HEK293 (cell line): ENCODE data around the gene RASAL2.

Experiments used
- FEZF1 ChIP-seq: fragments of 450-650 bp; formaldehyde crosslinking; IDR thresholded peaks from 2 replicates; pipeline ENCODE4 v1.5.1; 2016; ENCODE audit warnings: missing biosample characterization, missing genetic modification characterization
- SETDB1 ChIP-seq: IDR thresholded peaks from one replicate; pipeline ENCODE4 v1.6.1; 2017; ENCODE audit warnings: mild to moderate bottlenecking, low read length, moderate library complexity, mixed read lengths; ENCODE audit not compliant: insufficient read length
- TCF7L2 ChIP-seq: IDR thresholded peaks from 2 replicates; pipeline ENCODE4 v1.6.1; 2011; ENCODE audit warnings: low read depth, mild to moderate bottlenecking, inconsistent platforms, low read length, moderate library complexity, borderline replicate concordance
- ZBTB20 ChIP-seq: fragments of 450-650 bp; formaldehyde crosslinking; IDR thresholded peaks from 2 replicates; pipeline ENCODE4 v1.5.1; 2016; ENCODE audit warnings: missing biosample characterization, missing genetic modification characterization
- ZBTB8A ChIP-seq: fragments of 450-650 bp; formaldehyde crosslinking; IDR thresholded peaks from 2 replicates; pipeline ENCODE4 v1.5.1; 2016; ENCODE audit warnings: missing biosample characterization, missing genetic modification characterization
- ZEB2 ChIP-seq: fragments of 450-650 bp; formaldehyde crosslinking; IDR thresholded peaks from 2 replicates; pipeline ENCODE4 v1.5.1; 2016; ENCODE audit warnings: missing biosample characterization, missing genetic modification characterization
- ZNF2 ChIP-seq: fragments of 450-650 bp; formaldehyde crosslinking; IDR thresholded peaks from 2 replicates; pipeline ENCODE4 v1.5.1; 2016; ENCODE audit warnings: missing biosample characterization, missing genetic modification characterization
- ZNF24 ChIP-seq: fragments of 450-650 bp; formaldehyde crosslinking; IDR thresholded peaks from 2 replicates; pipeline ENCODE4 v1.5.1; 2016; ENCODE audit warnings: missing biosample characterization, missing genetic modification characterization
- ZNF629 ChIP-seq: fragments of 450-650 bp; formaldehyde crosslinking; IDR thresholded peaks from 2 replicates; pipeline ENCODE4 v1.5.1; 2017; ENCODE audit warnings: missing biosample characterization, missing genetic modification characterization
- ZNF792 ChIP-seq: fragments of 450-650 bp; formaldehyde crosslinking; IDR thresholded peaks from 2 replicates; pipeline ENCODE4 v1.5.1; 2016; ENCODE audit warnings: missing biosample characterization, missing genetic modification characterization
- TF ChIP-seq, protein P1 (sequence below): fragments of 450-650 bp; formaldehyde crosslinking; IDR thresholded peaks from 2 replicates; pipeline ENCODE4 v1.5.1; 2016; ENCODE audit warnings: missing biosample characterization, missing genetic modification characterization
- TF ChIP-seq, protein P2 (sequence below): sonication (generic); formaldehyde crosslinking; IDR thresholded peaks from 2 replicates; pipeline ENCODE4 v1.8.1; 2022; ENCODE audit warnings: mild to moderate bottlenecking, moderate library complexity, missing genetic modification reagents
- TF ChIP-seq, protein P3 (sequence below): fragments of 450-650 bp; formaldehyde crosslinking; IDR thresholded peaks from 2 replicates; pipeline ENCODE4; 2016; ENCODE audit warnings: missing biosample characterization, missing genetic modification characterization
- TF ChIP-seq, protein P4 (sequence below): fragments of 450-650 bp; formaldehyde crosslinking; IDR thresholded peaks from 2 replicates; pipeline ENCODE4 v1.5.1; 2016; ENCODE audit warnings: missing biosample characterization, missing genetic modification characterization, low read depth

DNA sequence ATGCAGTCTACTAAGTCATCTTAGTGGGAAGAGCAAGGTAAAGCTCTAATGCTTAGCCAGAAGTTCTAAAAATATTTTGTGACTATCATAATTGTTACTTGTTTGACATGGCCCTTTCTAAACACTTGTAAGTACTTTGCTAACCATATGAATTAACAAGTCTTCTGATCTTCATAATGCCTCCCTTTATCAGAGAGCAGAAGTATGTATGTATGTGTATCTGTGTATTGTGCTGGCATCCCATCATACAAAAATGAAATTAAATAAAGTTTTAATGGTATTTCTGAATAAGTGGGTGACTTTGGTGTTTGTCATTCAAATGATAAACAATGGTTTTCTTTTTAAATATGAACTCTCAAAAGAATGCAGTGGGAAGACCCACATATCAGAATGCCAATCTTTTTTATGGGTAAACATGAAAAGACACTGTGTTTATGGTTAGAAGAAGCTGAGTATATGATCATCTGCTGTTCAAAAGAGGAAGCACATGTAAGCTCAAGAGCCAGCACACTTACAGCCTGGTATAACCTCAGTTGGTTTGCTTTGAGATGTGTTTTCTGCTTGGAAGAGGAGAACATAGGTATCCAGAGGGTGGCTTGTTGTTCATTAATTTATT is 243.3 kb downstream of the RASAL2 start:
- TF ChIP-seq ZBTB8A = no peak
- TF ChIP-seq, protein P1, sequence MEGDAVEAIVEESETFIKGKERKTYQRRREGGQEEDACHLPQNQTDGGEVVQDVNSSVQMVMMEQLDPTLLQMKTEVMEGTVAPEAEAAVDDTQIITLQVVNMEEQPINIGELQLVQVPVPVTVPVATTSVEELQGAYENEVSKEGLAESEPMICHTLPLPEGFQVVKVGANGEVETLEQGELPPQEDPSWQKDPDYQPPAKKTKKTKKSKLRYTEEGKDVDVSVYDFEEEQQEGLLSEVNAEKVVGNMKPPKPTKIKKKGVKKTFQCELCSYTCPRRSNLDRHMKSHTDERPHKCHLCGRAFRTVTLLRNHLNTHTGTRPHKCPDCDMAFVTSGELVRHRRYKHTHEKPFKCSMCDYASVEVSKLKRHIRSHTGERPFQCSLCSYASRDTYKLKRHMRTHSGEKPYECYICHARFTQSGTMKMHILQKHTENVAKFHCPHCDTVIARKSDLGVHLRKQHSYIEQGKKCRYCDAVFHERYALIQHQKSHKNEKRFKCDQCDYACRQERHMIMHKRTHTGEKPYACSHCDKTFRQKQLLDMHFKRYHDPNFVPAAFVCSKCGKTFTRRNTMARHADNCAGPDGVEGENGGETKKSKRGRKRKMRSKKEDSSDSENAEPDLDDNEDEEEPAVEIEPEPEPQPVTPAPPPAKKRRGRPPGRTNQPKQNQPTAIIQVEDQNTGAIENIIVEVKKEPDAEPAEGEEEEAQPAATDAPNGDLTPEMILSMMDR = no peak
- no peak for TF ChIP-seq ZNF629 (tag by site-specific recombination)
- TF ChIP-seq TCF7L2 = no peak
- no peak for TF ChIP-seq ZEB2
- TF ChIP-seq ZNF24 (tag by site-specific recombination) = no peak
- TF ChIP-seq, protein P2, sequence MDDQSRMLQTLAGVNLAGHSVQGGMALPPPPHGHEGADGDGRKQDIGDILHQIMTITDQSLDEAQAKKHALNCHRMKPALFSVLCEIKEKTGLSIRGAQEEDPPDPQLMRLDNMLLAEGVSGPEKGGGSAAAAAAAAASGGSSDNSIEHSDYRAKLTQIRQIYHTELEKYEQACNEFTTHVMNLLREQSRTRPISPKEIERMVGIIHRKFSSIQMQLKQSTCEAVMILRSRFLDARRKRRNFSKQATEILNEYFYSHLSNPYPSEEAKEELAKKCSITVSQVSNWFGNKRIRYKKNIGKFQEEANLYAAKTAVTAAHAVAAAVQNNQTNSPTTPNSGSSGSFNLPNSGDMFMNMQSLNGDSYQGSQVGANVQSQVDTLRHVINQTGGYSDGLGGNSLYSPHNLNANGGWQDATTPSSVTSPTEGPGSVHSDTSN = no peak
- TF ChIP-seq ZNF792 = no peak
- no peak for TF ChIP-seq ZNF2 (tag by site-specific recombination)
- TF ChIP-seq, protein P3, sequence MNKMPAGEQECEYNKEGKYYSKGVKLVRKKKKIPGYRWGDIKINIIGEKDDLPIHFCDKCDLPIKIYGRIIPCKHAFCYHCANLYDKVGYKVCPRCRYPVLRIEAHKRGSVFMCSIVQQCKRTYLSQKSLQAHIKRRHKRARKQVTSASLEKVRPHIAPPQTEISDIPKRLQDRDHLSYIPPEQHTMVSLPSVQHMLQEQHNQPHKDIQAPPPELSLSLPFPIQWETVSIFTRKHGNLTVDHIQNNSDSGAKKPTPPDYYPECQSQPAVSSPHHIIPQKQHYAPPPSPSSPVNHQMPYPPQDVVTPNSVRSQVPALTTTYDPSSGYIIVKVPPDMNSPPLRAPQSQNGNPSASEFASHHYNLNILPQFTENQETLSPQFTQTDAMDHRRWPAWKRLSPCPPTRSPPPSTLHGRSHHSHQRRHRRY = no peak
- TF ChIP-seq FEZF1 = no peak
- TF ChIP-seq SETDB1 = no peak
- TF ChIP-seq ZBTB20 = no peak
- TF ChIP-seq, protein P4, sequence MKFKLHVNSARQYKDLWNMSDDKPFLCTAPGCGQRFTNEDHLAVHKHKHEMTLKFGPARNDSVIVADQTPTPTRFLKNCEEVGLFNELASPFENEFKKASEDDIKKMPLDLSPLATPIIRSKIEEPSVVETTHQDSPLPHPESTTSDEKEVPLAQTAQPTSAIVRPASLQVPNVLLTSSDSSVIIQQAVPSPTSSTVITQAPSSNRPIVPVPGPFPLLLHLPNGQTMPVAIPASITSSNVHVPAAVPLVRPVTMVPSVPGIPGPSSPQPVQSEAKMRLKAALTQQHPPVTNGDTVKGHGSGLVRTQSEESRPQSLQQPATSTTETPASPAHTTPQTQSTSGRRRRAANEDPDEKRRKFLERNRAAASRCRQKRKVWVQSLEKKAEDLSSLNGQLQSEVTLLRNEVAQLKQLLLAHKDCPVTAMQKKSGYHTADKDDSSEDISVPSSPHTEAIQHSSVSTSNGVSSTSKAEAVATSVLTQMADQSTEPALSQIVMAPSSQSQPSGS (tag by site-specific recombination) = no peak
